Activated CD4-positive, alpha-beta memory T cell treated with anti-CD3 and anti-CD28 coated beads for 36 hours (primary cell): ENCODE data around the gene AADACL4. TPM values are rescaled to one million over a fixed set of nuclear protein-coding genes. Genes with fewer than 3 reads are reported as not detected.

Source experiments
- CTCF ChIA-PET: fragments of 350-600 bp; sonication (Branson Sonifier 250); formaldehyde crosslinking; loops from one replicate; lab custom pipeline; 2021; ENCODE audit warnings: antibody characterized with exemption, inconsistent platforms; lab: Charles Lee
- POLR2A ChIA-PET: fragments of 350-600 bp; sonication (Branson Sonifier 250); formaldehyde crosslinking; loops from one replicate; lab custom pipeline; 2021; ENCODE audit warnings: antibody characterized with exemption; lab: Charles Lee
- DNase-seq: peaks from one replicate; pipeline ENCODE4 v3.0.0-alpha.2; 2020
- H3K27ac Mint-ChIP-seq: one replicate; pipeline ENCODE4 v1.8.0; 2021; ENCODE audit warnings: mixed read lengths
- H3K27me3 Mint-ChIP-seq: one replicate; pipeline ENCODE4 v1.8.0; 2021; ENCODE audit warnings: mixed read lengths
- H3K36me3 Mint-ChIP-seq: one replicate; pipeline ENCODE4 v1.8.0; 2021; ENCODE audit warnings: mixed read lengths
- H3K4me1 Mint-ChIP-seq: one replicate; pipeline ENCODE4 v1.8.0; 2021; ENCODE audit warnings: low read depth, mixed read lengths
- H3K4me3 Mint-ChIP-seq: one replicate; pipeline ENCODE4 v1.8.0; 2021; ENCODE audit warnings: mild to moderate bottlenecking, mixed read lengths
- H3K9me3 Mint-ChIP-seq: one replicate; pipeline ENCODE4 v1.8.0; 2021; ENCODE audit warnings: mixed read lengths
- intact Hi-C: fragments of 100-400 bp; cut with micrococcal nuclease; formaldehyde crosslinking; loops from one replicate; pipeline ENCODE4 v1.15.1; 2023
- total RNA-seq, 2 experiments: library from RNA; stranded (reverse); gene quantifications; one replicate each; pipeline ENCODE4 v1.2.3, GENCODE V29; 2021

AADACL4 gene
- total RNA-seq, 2 experiments from 2014 or later, result not detected

- H3K4me3 Mint-ChIP-seq, result no peak overlapping the region
- ChIA-PET POLR2A (no interaction called here), CTCF (interaction anchor here (4.1 kb wide), 1 partner anchor 29 kb away, joined by 19 read pairs; no protein-coding TSS in a partner anchor)
- no peaks in the 10 kb centered on the region for H3K36me3 Mint-ChIP-seq
- DNase-seq, result no peak
- intact Hi-C loops, result no loop called here
- H3K9me3 Mint-ChIP-seq, result no peaks in the 10 kb centered on the region
- H3K4me1 Mint-ChIP-seq, result peaks cover 3% of the 10 kb centered on the region
- H3K27me3 Mint-ChIP-seq, result peaks cover 3% of the 10 kb centered on the region
- H3K27ac Mint-ChIP-seq, result no peak overlapping the region
These were observed 13.7 kb upstream of the AADACL4 start for GRCh38 chr1:12629985-12630760.

GRCh38 chr1:12630946-12631530, 12.8 kb upstream of the AADACL4 start:
- POLR2A ChIA-PET, result no interaction called here
- H3K9me3 Mint-ChIP-seq, result no peaks in the 10 kb centered on the region

GRCh38 chr1:12631571-12631970, 12.3 kb upstream of the AADACL4 start:
- intact Hi-C loops, result no loop called here
- Mint-ChIP-seq H3K27me3 (peaks cover 3% of the 10 kb centered on the region), H3K9me3 (no peaks in the 10 kb centered on the region), H3K4me3 (no peak overlapping the region), H3K4me1 (peaks cover 3% of the 10 kb centered on the region), H3K36me3 (no peaks in the 10 kb centered on the region), H3K27ac (no peak overlapping the region)
- POLR2A ChIA-PET, result no interaction called here
- CTCF ChIA-PET, result interaction anchor here (0.6 to 4.1 kb wide), 4 partner anchors 27 to 317 kb away, joined by 3 to 19 read pairs (median 4); no protein-coding TSS in a partner anchor
- DNase-seq, result no peak

More at GRCh38 chr1:12630946-12631530, 12.8 kb upstream of the AADACL4 start:
- H3K36me3 Mint-ChIP-seq, result no peaks in the 10 kb centered on the region
- CTCF ChIA-PET, result interaction anchor here (0.6 to 4.1 kb wide), 4 partner anchors 28 to 316 kb away, joined by 3 to 19 read pairs (median 4); no protein-coding TSS in a partner anchor
- no peak overlapping the region for H3K4me3 Mint-ChIP-seq
- intact Hi-C loops, result no loop called here
- no peak overlapping the region for H3K27ac Mint-ChIP-seq
- peaks cover 3% of the 10 kb centered on the region for H3K27me3 Mint-ChIP-seq
- no peak for DNase-seq
- H3K4me1 Mint-ChIP-seq, result peaks cover 3% of the 10 kb centered on the region

GRCh38 chr1:12634156-12634555, 9.7 kb upstream of the AADACL4 start:
- ChIA-PET CTCF (interaction anchor here (0.7 kb wide), 1 partner anchor 25 kb away, joined by 3 read pairs; no protein-coding TSS in a partner anchor), POLR2A (no interaction called here)

GRCh38 chr1:12634696-12635202, 9.1 kb upstream of the AADACL4 start:
- Mint-ChIP-seq H3K4me3 (no peak overlapping the region), H3K36me3 (peaks cover 2% of the 10 kb centered on the region), H3K4me1 (no peaks in the 10 kb centered on the region), H3K9me3 (peaks cover 9% of the 10 kb centered on the region), H3K27me3 (peaks cover 3% of the 10 kb centered on the region), H3K27ac (no peak overlapping the region)
- CTCF ChIA-PET, result interaction anchor here (0.7 kb wide), 1 partner anchor 24 kb away, joined by 3 read pairs; no protein-coding TSS in a partner anchor
- intact Hi-C loops, result no loop called here
- DNase-seq, result no peak
- POLR2A ChIA-PET, result no interaction called here

More at GRCh38 chr1:12634156-12634555, 9.7 kb upstream of the AADACL4 start:
- no peak for DNase-seq
- no peak overlapping the region for H3K27ac Mint-ChIP-seq
- H3K4me1 Mint-ChIP-seq, result no peaks in the 10 kb centered on the region
- intact Hi-C loops, result no loop called here
- no peak overlapping the region for H3K4me3 Mint-ChIP-seq
- no peaks in the 10 kb centered on the region for H3K36me3 Mint-ChIP-seq
- H3K27me3 Mint-ChIP-seq, result peaks cover 3% of the 10 kb centered on the region
- H3K9me3 Mint-ChIP-seq, result peaks cover 3% of the 10 kb centered on the region

- no peaks in the 10 kb centered on the region for H3K4me1 Mint-ChIP-seq
- H3K36me3 Mint-ChIP-seq, result peaks cover 5% of the 10 kb centered on the region
- DNase-seq, result no peak
- peaks cover 25% of the 10 kb centered on the region for H3K9me3 Mint-ChIP-seq
- intact Hi-C loops, result no loop called here
- POLR2A ChIA-PET, result no interaction called here
- H3K27me3 Mint-ChIP-seq, result peaks cover 3% of the 10 kb centered on the region
- no peak overlapping the region for H3K4me3 Mint-ChIP-seq
- CTCF ChIA-PET, result no interaction called here
- H3K27ac Mint-ChIP-seq, result no peak overlapping the region
These were observed 7.6 kb upstream of the AADACL4 start for GRCh38 chr1:12636098-12636950.

- H3K27me3 Mint-ChIP-seq, result peaks cover 3% of the 10 kb centered on the region
- CTCF ChIA-PET, result no interaction called here
These were observed 6.2 kb upstream of the AADACL4 start for GRCh38 chr1:12637693-12638092.

GRCh38 chr1:12640237-12640957, 3.5 kb upstream of the AADACL4 start:
- no peaks in the 10 kb centered on the region for H3K4me1 Mint-ChIP-seq
- intact Hi-C loops, result no loop called here
- H3K27me3 Mint-ChIP-seq, result no peaks in the 10 kb centered on the region
- CTCF ChIA-PET, result interaction anchor here (1.3 to 1.6 kb wide), 3 partner anchors 16 to 363 kb away, joined by 3 to 4 read pairs (median 3); no protein-coding TSS in a partner anchor
- no peak overlapping the region for H3K4me3 Mint-ChIP-seq
- H3K9me3 Mint-ChIP-seq, result peaks cover 28% of the 10 kb centered on the region
- DNase-seq, result no peak
- H3K36me3 Mint-ChIP-seq, result peaks cover 6% of the 10 kb centered on the region
- no peak overlapping the region for H3K27ac Mint-ChIP-seq
- POLR2A ChIA-PET, result no interaction called here

More at GRCh38 chr1:12637693-12638092, 6.2 kb upstream of the AADACL4 start:
- DNase-seq, result no peak
- Mint-ChIP-seq H3K27ac (no peak overlapping the region), H3K4me3 (no peak overlapping the region), H3K36me3 (peaks cover 6% of the 10 kb centered on the region), H3K4me1 (no peaks in the 10 kb centered on the region), H3K9me3 (peaks cover 28% of the 10 kb centered on the region)
- intact Hi-C loops, result no loop called here
- POLR2A ChIA-PET, result no interaction called here

- CTCF ChIA-PET, result interaction anchor here (1.2 to 1.4 kb wide), 3 partner anchors 18 to 363 kb away, joined by 3 read pairs; no protein-coding TSS in a partner anchor
- Mint-ChIP-seq H3K9me3 (peaks cover 28% of the 10 kb centered on the region), H3K27ac (no peak overlapping the region), H3K27me3 (no peaks in the 10 kb centered on the region), H3K4me3 (no peak overlapping the region), H3K36me3 (peaks cover 6% of the 10 kb centered on the region), H3K4me1 (no peaks in the 10 kb centered on the region)
- POLR2A ChIA-PET, result no interaction called here
- no peak for DNase-seq
- intact Hi-C loops, result no loop called here
These were observed 3.0 kb upstream of the AADACL4 start for GRCh38 chr1:12640958-12641272.

GRCh38 chr1:12643079-12643478, 806 bp upstream of the AADACL4 start:
- intact Hi-C loops, result no loop called here

GRCh38 chr1:12644237-12644636, 352 bp downstream of the AADACL4 start:
- H3K4me1 Mint-ChIP-seq, result no peaks in the 10 kb centered on the region
- DNase-seq, result no peak
- ChIA-PET CTCF (no interaction called here), POLR2A (no interaction called here)
- peaks cover 24% of the 10 kb centered on the region for H3K9me3 Mint-ChIP-seq
- H3K4me3 Mint-ChIP-seq, result no peak overlapping the region
- H3K27ac Mint-ChIP-seq, result no peak overlapping the region
- peaks cover 6% of the 10 kb centered on the region for H3K36me3 Mint-ChIP-seq
- H3K27me3 Mint-ChIP-seq, result peaks cover 1% of the 10 kb centered on the region
- intact Hi-C loops, result no loop called here

More at GRCh38 chr1:12643079-12643478, 806 bp upstream of the AADACL4 start:
- H3K27me3 Mint-ChIP-seq, result no peaks in the 10 kb centered on the region
- peaks cover 6% of the 10 kb centered on the region for H3K36me3 Mint-ChIP-seq
- H3K9me3 Mint-ChIP-seq, result peaks cover 28% of the 10 kb centered on the region
- H3K4me3 Mint-ChIP-seq, result no peak overlapping the region
- no peak for DNase-seq
- ChIA-PET CTCF (interaction anchor here (1.3 kb wide), 1 partner anchor 16 kb away, joined by 5 read pairs; no protein-coding TSS in a partner anchor), POLR2A (no interaction called here)
- no peaks in the 10 kb centered on the region for H3K4me1 Mint-ChIP-seq
- H3K27ac Mint-ChIP-seq, result no peak overlapping the region
